ENCODE data around the gene VPS39. TPM values are rescaled to one million over a fixed set of nuclear protein-coding genes. Genes with fewer than 3 reads are reported as not detected.

Gene VPS39
- total RNA-seq, 1 donor from 2014 or later, result 58.0 TPM

DNA sequence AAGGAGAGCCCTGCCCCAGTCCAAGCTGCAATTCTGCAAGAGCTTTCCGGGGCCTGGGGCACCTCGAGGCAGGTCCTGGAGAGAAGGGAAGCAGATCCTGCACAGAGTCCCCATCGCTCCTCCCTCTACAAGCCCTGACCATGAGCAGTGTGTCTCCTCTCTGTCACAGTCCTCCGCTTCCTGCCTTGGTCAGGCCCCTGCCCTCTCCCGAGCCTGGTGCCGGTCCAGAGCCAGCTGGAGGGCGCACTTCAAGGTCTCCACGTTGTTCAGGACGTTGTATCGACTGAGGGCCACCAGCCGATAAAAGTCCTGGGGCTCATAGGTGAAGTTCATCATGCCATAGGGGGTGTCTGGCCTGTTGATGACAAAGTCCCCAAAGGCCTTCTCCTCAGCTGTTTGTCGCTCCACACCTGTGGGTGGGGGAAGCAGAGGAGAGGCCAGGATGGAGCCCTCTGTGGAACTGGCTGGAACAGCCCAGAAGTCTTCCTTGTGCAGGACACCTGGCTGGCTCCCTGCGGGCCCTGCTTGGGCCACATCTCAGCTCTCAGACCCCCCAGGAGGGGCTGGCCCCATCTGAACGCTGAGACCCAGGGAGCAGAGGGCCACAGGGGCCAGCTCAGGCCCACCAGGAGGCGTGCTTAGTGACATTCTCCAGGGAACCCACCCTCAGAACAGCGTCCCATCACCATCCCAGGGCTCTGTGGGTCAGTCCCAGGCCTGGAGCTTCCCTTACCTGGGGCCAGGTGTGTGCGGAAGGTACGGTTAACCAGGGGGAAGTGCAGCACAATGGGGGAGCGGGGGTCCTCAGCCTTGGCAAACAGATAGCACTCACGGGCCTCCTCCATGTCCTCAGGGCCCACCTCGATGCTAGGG, 66.1 kb downstream of the VPS39 start:
- H3K4me3 Mint-ChIP-seq, result no peak overlapping the region
- no peak overlapping the region for H3K27ac Mint-ChIP-seq
- no peak for DNase-seq

GRCh38 chr15:42141246-42141645, 66.9 kb downstream of the VPS39 start:
- H3K27ac Mint-ChIP-seq, result no peak overlapping the region
- no peaks in the 10 kb centered on the region for H3K9me3 Mint-ChIP-seq
- intact Hi-C loops (cut with micrococcal nuclease), result no loop called here
- peaks cover 2% of the 10 kb centered on the region for H3K27me3 Mint-ChIP-seq
- H3K4me1 Mint-ChIP-seq, result peaks cover 2% of the 10 kb centered on the region
- no peaks in the 10 kb centered on the region for H3K36me3 Mint-ChIP-seq (ENCODE audit: low read depth)
- no peak overlapping the region for H3K4me3 Mint-ChIP-seq
- DNase-seq, result no peak

More for the DNA sequence above, 66.1 kb downstream of the VPS39 start:
- peaks cover 2% of the 10 kb centered on the region for H3K4me1 Mint-ChIP-seq
- intact Hi-C loops (cut with micrococcal nuclease), result no loop called here
- no peaks in the 10 kb centered on the region for H3K36me3 Mint-ChIP-seq (ENCODE audit: low read depth)
- H3K9me3 Mint-ChIP-seq, result no peaks in the 10 kb centered on the region
- H3K27me3 Mint-ChIP-seq, result peaks cover 2% of the 10 kb centered on the region

DNA sequence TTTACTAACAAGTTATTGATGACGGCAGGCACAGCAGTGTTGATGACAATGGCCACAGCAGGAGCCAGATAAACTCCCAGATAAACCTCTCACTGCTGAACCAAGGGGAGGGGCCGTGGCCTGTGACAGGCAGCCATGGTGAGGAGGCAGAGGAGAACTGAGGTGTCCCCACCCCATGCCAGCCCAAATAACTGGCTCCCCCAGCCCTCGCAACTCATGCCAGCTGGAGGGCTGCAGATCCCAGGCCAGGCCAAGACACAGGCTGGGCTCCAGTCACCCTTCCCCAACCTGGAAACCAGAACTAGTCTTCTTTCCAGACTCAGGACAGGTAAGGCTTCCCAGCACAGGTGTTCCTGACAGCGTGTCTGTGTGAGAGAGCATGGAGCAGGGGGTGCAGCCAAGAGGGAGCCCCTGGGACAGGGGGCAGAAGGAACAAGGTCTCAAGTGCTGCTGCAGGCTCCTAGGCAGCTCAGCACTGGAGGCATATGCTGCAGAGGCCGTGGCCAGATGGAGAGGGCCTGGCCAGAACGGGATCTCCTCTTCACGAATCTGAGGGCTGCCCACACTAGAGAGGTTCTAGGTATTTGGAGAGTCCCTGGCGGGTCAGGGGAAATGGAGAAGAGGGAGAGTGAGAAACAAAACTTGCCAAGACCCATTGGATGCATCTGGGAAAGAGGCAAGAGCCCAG, 67.6 kb downstream of the VPS39 start:
- intact Hi-C loops (cut with micrococcal nuclease), result no loop called here
- H3K4me3 Mint-ChIP-seq, result no peak overlapping the region
- H3K36me3 Mint-ChIP-seq (ENCODE audit: low read depth), result no peaks in the 10 kb centered on the region
- H3K9me3 Mint-ChIP-seq, result no peaks in the 10 kb centered on the region
- H3K4me1 Mint-ChIP-seq, result peaks cover 2% of the 10 kb centered on the region
- no peak overlapping the region for H3K27ac Mint-ChIP-seq
- H3K27me3 Mint-ChIP-seq, result peaks cover 2% of the 10 kb centered on the region
- DNase-seq, result no peak

DNA sequence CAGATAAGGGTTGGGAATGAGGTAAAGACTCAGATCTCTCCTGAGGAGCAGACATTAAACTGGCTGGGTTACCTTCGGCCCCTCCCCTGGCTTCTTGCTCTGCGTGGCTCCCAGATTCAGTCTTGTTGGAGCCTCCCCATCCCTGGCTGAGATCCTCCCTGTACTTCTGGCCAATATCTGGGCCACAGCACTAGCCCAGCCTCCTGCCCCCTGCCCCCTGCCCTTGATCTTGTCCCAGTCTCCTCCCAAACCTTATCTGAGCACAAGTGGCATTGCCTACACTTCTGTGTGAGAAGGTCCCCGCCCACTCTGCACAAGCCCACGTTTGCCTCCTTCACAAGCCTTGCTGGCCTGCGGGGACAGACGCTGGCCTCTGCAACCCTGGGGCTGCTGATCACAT, 68.5 kb downstream of the VPS39 start:
- no peaks in the 10 kb centered on the region for H3K27me3 Mint-ChIP-seq
- peaks cover 2% of the 10 kb centered on the region for H3K4me1 Mint-ChIP-seq
- H3K4me3 Mint-ChIP-seq, result no peak overlapping the region
- no peak for DNase-seq
- no peaks in the 10 kb centered on the region for H3K9me3 Mint-ChIP-seq
- intact Hi-C loops (cut with micrococcal nuclease), result no loop called here
- no peak overlapping the region for H3K27ac Mint-ChIP-seq
- H3K36me3 Mint-ChIP-seq (ENCODE audit: low read depth), result no peaks in the 10 kb centered on the region

GRCh38 chr15:42138968-42139386, 69.1 kb downstream of the VPS39 start:
- Mint-ChIP-seq H3K4me1 (peaks cover 2% of the 10 kb centered on the region), H3K4me3 (no peak overlapping the region), H3K36me3 (ENCODE audit: low read depth) (no peaks in the 10 kb centered on the region), H3K27ac (no peak overlapping the region), H3K9me3 (no peaks in the 10 kb centered on the region), H3K27me3 (no peaks in the 10 kb centered on the region)
- intact Hi-C loops (cut with micrococcal nuclease), result no loop called here
- DNase-seq, result no peak

- intact Hi-C loops (cut with micrococcal nuclease), result no loop called here
- H3K4me1 Mint-ChIP-seq, result peaks cover 2% of the 10 kb centered on the region
Measured at GRCh38 chr15:42138411-42138810, 69.7 kb downstream of the VPS39 start.

DNA sequence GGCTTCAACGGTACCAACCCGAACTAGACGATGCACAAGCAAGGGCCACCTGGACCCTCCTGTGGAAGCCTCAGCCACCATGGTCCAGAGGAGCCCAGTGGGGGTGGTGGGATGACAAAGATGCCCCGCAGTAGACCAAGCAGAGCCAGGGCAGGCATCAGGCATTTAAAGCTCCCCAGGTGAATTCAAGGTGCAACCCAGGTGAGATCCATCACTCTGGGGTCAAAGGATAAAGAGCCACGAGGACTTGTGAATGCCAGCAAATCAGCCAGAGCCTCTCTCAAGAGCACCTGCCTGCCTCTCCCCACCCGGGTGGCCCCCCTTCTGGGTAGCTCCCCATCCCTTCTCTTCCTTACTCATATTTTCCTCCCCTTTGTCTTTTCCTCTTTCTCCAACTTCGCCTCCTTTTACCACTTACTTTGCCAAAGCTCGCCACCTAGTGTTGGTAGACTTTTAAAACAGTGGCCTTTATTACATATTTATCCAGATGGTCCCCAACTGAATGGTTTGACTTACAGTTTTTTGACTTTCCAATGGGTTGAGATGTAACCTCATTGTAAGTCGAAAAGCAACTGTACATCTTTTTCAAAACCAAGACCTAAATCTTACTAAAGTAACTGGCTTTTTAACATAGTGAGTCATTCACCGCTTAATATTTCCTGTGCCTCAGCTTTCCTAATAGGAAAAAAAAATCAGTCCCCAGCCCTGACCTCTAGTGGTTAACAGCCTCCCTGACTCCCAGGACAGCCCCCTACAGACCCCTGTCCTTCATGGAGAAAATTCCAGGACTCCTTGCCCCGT, 70.4 kb downstream of the VPS39 start:
- H3K9me3 Mint-ChIP-seq, result no peaks in the 10 kb centered on the region
- H3K4me1 Mint-ChIP-seq, result peaks cover 2% of the 10 kb centered on the region
- peaks cover 2% of the 10 kb centered on the region for H3K27me3 Mint-ChIP-seq
- peak; percentile 73 for DNase-seq
- H3K27ac Mint-ChIP-seq, result no peak overlapping the region
- no peak overlapping the region for H3K4me3 Mint-ChIP-seq
- intact Hi-C loops (cut with micrococcal nuclease), result loop anchor here (1.0 to 2.0 kb wide), 3 partner anchors 53 to 149 kb away; no protein-coding TSS in a partner anchor
- no peaks in the 10 kb centered on the region for H3K36me3 Mint-ChIP-seq (ENCODE audit: low read depth)

More at GRCh38 chr15:42138411-42138810, 69.7 kb downstream of the VPS39 start:
- no peak overlapping the region for H3K27ac Mint-ChIP-seq
- H3K4me3 Mint-ChIP-seq, result no peak overlapping the region
- no peaks in the 10 kb centered on the region for H3K27me3 Mint-ChIP-seq
- no peaks in the 10 kb centered on the region for H3K36me3 Mint-ChIP-seq (ENCODE audit: low read depth)
- no peaks in the 10 kb centered on the region for H3K9me3 Mint-ChIP-seq
- DNase-seq, result no peak

DNA sequence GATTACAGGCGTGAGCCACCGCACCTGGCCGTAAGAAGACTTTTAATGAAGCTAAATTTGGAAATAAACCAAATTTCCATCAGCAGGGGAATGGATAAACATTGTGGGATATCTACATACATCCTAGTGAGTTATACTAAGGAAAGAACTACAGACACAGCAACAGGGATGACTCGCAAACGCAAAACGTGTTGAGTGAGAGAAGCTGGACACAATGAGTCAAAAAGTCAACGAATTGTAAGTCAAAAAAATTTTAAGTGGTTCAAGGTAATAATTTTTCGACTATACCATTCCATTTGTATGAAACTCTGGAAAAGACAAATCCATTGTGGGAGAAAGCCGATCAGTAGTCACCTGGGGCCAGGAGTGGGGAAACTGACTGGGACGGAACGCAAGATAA, 71.6 kb downstream of the VPS39 start:
- H3K36me3 Mint-ChIP-seq (ENCODE audit: low read depth), result no peaks in the 10 kb centered on the region
- peaks cover 3% of the 10 kb centered on the region for H3K27me3 Mint-ChIP-seq
- no peak for DNase-seq
- intact Hi-C loops (cut with micrococcal nuclease), result loop anchor here (2.0 kb wide), 2 partner anchors 70 to 148 kb away; no protein-coding TSS in a partner anchor
- H3K9me3 Mint-ChIP-seq, result no peaks in the 10 kb centered on the region
- no peak overlapping the region for H3K27ac Mint-ChIP-seq
- H3K4me1 Mint-ChIP-seq, result peaks cover 2% of the 10 kb centered on the region
- H3K4me3 Mint-ChIP-seq, result no peak overlapping the region

GRCh38 chr15:42135351-42135750, 72.8 kb downstream of the VPS39 start:
- no peak overlapping the region for H3K4me3 Mint-ChIP-seq
- H3K4me1 Mint-ChIP-seq, result peaks cover 2% of the 10 kb centered on the region
- no peak overlapping the region for H3K27ac Mint-ChIP-seq
- H3K9me3 Mint-ChIP-seq, result no peaks in the 10 kb centered on the region
- H3K36me3 Mint-ChIP-seq (ENCODE audit: low read depth), result no peaks in the 10 kb centered on the region
- peaks cover 7% of the 10 kb centered on the region for H3K27me3 Mint-ChIP-seq
- intact Hi-C loops (cut with micrococcal nuclease), result no loop called here
- DNase-seq, result no peak

DNA sequence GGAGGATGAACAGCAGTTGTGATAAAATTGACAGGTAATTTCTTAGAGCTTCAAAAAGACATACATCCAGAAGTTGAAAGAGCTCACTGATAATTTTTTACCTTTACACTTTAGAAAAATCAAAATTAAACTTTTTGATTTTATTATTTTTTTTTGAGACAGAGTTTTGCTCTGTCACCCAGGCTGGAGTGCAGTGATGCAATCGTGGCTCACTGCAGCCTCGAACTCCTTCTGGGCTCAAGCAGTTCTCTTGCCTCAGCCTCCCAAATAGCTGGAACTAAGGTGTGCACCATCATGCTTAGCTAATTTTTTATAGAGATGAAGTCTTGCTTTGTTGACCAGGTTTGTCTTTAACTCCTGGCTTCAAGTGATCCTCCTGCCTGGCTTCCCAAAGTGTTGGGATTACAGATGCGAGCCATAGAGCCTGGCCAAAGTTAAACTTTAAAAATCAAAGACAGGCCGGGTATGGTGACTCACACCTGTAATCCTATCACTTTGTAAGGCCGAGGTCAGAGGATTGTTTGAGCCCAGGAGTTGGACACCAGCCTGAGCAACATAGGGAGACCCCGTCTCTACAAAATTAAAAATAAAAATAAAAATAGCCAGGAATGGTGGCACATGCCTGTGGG, 73.4 kb downstream of the VPS39 start:
- Mint-ChIP-seq H3K9me3 (no peaks in the 10 kb centered on the region), H3K36me3 (ENCODE audit: low read depth) (no peaks in the 10 kb centered on the region), H3K4me1 (peaks cover 2% of the 10 kb centered on the region), H3K4me3 (no peak overlapping the region), H3K27ac (no peak overlapping the region), H3K27me3 (peaks cover 10% of the 10 kb centered on the region)
- intact Hi-C loops (cut with micrococcal nuclease), result no loop called here
- DNase-seq, result no peak

GRCh38 chr15:42133886-42134502, 74.1 kb downstream of the VPS39 start:
- intact Hi-C loops (cut with micrococcal nuclease), result no loop called here
- Mint-ChIP-seq H3K27me3 (peaks cover 16% of the 10 kb centered on the region), H3K36me3 (ENCODE audit: low read depth) (no peaks in the 10 kb centered on the region), H3K4me1 (peaks cover 5% of the 10 kb centered on the region), H3K9me3 (no peaks in the 10 kb centered on the region), H3K27ac (no peak overlapping the region), H3K4me3 (no peak overlapping the region)
- peak; percentile 90 for DNase-seq

DNA sequence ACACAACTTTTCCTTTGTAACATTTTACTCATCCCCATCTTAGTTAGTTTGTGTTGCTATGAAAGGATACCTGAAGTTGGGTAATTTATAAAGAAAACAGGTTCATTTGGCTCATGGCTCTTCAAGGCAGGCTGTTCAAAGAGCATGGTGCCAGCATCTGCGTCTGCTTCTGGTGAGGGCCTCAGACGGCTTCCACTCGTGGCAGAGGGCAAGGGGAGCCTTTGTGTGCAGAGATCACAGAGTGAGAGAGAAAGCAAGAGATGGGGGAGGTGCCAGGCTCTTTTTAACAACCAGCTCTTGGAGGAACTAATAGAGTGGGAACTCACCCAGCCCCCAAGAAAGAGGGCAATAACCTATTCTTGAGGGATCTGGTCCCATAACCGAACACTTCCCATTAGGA, 74.7 kb downstream of the VPS39 start:
- H3K36me3 Mint-ChIP-seq (ENCODE audit: low read depth), result no peaks in the 10 kb centered on the region
- H3K4me1 Mint-ChIP-seq, result peaks cover 5% of the 10 kb centered on the region
- intact Hi-C loops (cut with micrococcal nuclease), result no loop called here
- H3K27ac Mint-ChIP-seq, result no peak overlapping the region
- DNase-seq, result no peak
- no peak overlapping the region for H3K4me3 Mint-ChIP-seq
- H3K27me3 Mint-ChIP-seq, result peaks cover 17% of the 10 kb centered on the region
- no peaks in the 10 kb centered on the region for H3K9me3 Mint-ChIP-seq

All from activated CD4-positive, alpha-beta T cell treated with anti-CD3 and anti-CD28 coated beads, Interleukin-2, amount 10 ng/mL, durations not matched to agents 24 days and 14 days (primary cell).